Measurements from ENCODE around the gene GPATCH1.

The GPATCH1 gene

GRCh38 chr19:33075519-33075918 is 5.5 kb upstream of the GPATCH1 start:
- TF ChIP-seq CTCF (IDR thresholded peaks at IDR 0.05; ENCODE audit: extremely low read depth, insufficient read depth, missing control alignments) = no peak
- in situ Hi-C loops (cut with MboI; ENCODE audit: low pct_unique_long_range_greater_than_20kb, low sequenced_read_pairs, unreplicated experiment) = no loop called here
- no peak for DNase-seq (ENCODE audit: low spot score)

GRCh38 chr19:33085570-33086128 is 4.7 kb downstream of the GPATCH1 start:
- TF ChIP-seq CTCF (IDR thresholded peaks at IDR 0.05; ENCODE audit: extremely low read depth, insufficient read depth, missing control alignments) = no peak
- DNase-seq (ENCODE audit: low spot score) = no peak
- in situ Hi-C loops (cut with MboI; ENCODE audit: low pct_unique_long_range_greater_than_20kb, low sequenced_read_pairs, unreplicated experiment) = no loop called here

- in situ Hi-C loops (cut with MboI; ENCODE audit: low pct_unique_long_range_greater_than_20kb, low sequenced_read_pairs, unreplicated experiment) = no loop called here
- no peak for DNase-seq (ENCODE audit: low spot score)
- no peak for TF ChIP-seq CTCF (IDR thresholded peaks at IDR 0.05; ENCODE audit: extremely low read depth, insufficient read depth, missing control alignments)
These were observed 6.0 kb downstream of the GPATCH1 start for GRCh38 chr19:33086955-33087354.

- in situ Hi-C loops (cut with MboI; ENCODE audit: low pct_unique_long_range_greater_than_20kb, low sequenced_read_pairs, unreplicated experiment) = no loop called here
- no peak for DNase-seq (ENCODE audit: low spot score)
- no peak for TF ChIP-seq CTCF (IDR thresholded peaks at IDR 0.05; ENCODE audit: extremely low read depth, insufficient read depth, missing control alignments)
These were observed 8.0 kb downstream of the GPATCH1 start for GRCh38 chr19:33089010-33089409.

- in situ Hi-C loops (cut with MboI; ENCODE audit: low pct_unique_long_range_greater_than_20kb, low sequenced_read_pairs, unreplicated experiment) = no loop called here
- TF ChIP-seq CTCF (IDR thresholded peaks at IDR 0.05; ENCODE audit: extremely low read depth, insufficient read depth, missing control alignments) = no peak
- DNase-seq (ENCODE audit: low spot score) = no peak
These were observed 9.2 kb downstream of the GPATCH1 start for GRCh38 chr19:33090179-33090578.

GRCh38 chr19:33093420-33094210 is 12.6 kb downstream of the GPATCH1 start:
- no peak for DNase-seq (ENCODE audit: low spot score)
- no peak for TF ChIP-seq CTCF (IDR thresholded peaks at IDR 0.05; ENCODE audit: extremely low read depth, insufficient read depth, missing control alignments)
- in situ Hi-C loops (cut with MboI; ENCODE audit: low pct_unique_long_range_greater_than_20kb, low sequenced_read_pairs, unreplicated experiment) = no loop called here
